Islet precursor cell (in vitro differentiated cells): ENCODE data around the gene ELK3.
"Not testable (repeated sequence)": the region's sequence is repeated elsewhere in the genome, so short reads cannot be mapped to it uniquely, and the experiment has no call there.

Experiments
- DNase-seq: peaks from one replicate; pipeline ENCODE4 v3.0.0-alpha.2; 2018

The ELK3 gene

DNA sequence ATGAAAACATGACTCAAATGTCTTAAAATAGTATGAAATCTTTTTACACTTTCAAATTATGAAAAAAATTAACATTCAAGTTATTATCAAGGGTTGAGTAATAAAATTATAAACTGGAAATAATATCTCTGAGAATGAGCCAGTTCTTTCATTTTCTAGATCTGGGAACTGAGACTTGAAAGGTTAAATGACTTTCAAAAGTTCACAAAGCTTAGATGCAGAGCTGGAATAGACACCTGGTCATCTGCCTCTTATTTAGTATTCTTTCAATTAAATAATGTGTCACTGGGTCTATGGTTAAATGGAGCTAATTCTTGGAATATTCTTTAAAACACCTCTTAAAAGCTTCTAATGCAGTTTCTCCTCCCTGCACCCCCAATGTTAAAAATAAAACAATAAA lies 119.4 kb downstream of the ELK3 start:
- no peak for DNase-seq

GRCh38 chr12:96314723-96315122 lies 120.5 kb downstream of the ELK3 start:
- no peak for DNase-seq

DNA sequence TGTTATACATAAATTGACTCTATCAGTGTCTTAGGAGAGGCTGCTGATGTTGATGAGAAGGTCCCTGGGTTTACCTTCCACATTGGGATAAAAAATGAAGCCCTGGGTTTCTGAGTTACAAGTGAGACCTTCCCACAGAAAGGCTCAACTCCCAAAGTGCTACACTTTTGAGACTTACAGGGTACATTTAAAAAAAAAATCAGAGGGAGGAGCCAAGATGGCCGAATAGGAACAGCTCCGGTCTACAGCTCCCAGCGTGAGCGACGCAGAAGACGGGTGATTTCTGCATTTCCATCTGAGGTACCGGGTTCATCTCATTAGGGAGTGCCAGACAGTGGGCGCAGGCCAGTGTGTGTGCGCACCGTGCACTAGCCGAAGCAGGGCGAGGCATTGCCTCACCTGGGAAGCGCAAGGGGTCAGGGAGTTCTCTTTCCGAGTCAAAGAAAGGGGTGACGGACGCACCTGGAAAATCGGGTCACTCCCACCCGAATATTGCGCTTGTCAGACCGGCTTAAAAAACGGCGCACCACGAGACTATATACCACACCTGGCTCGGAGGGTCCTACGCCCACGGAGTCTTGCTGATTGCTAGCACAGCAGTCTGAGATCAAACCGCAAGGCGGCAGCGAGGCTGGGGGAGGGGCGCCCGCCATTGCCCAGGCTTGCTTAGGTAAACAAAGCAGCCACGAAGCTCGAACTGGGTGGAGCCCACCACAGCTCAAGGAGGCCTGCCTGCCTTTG lies 121.7 kb downstream of the ELK3 start:
- not testable (repeated sequence) for DNase-seq

- DNase-seq: not testable (repeated sequence)
Measured at GRCh38 chr12:96317801-96318200, 123.6 kb downstream of the ELK3 start.
